ENCODE data around the gene WDR20. TPM values are rescaled to one million over a fixed set of nuclear protein-coding genes. Genes with fewer than 3 reads are reported as not detected.

The WDR20 gene
- total RNA-seq, 1 experiment from 2014 or later, result 25.6 TPM

- ATAC-seq (no peak), DNase-seq (ENCODE audit: low spot score) (no peak)
- ChIA-PET POLR2A (no interaction called here), CTCF (interaction anchor here (1.9 kb wide), 1 partner anchor 94 kb away, joined by 14 read pairs; no protein-coding TSS in a partner anchor)
- Mint-ChIP-seq H3K36me3 (peaks cover 7% of the 10 kb centered on the region), H3K9me3 (no peaks in the 10 kb centered on the region), H3K27ac (peak overlapping the region; percentile 49; the same call in 1 of the 2 replicates), H3K4me1 (peaks cover 28% of the 10 kb centered on the region), H3K27me3 (ENCODE audit: low read depth) (no peaks in the 10 kb centered on the region), H3K4me3 (no peak overlapping the region)
- TF ChIP-seq GABPB1 (CRISPR knock-in tag; IDR thresholded peaks at IDR 0.05) (no peak), ZSCAN18 (CRISPR knock-in tag; IDR thresholded peaks at IDR 0.05) (no peak), KAT7 (CRISPR knock-in tag; IDR thresholded peaks at IDR 0.05; ENCODE audit: borderline replicate concordance) (no peak), SP1 (CRISPR knock-in tag; conservative IDR thresholded peaks at IDR 0.05) (no peak), ZNF425 (CRISPR knock-in tag; conservative IDR thresholded peaks at IDR 0.05) (no peak), NFYB (CRISPR knock-in tag; conservative IDR thresholded peaks at IDR 0.05; ENCODE audit: low read depth) (no peak), CTCF (IDR thresholded peaks at IDR 0.05) (no peak), MLX (CRISPR knock-in tag; IDR thresholded peaks at IDR 0.05) (no peak), TP53 (CRISPR knock-in tag; IDR thresholded peaks at IDR 0.05) (no peak), ATF3 (CRISPR knock-in tag; conservative IDR thresholded peaks at IDR 0.05) (no peak), E2F1 (CRISPR knock-in tag; IDR thresholded peaks at IDR 0.05) (no peak), GRHL2 (CRISPR knock-in tag; IDR thresholded peaks at IDR 0.05; ENCODE audit: insufficient replicate concordance, severe bottlenecking) (no peak), ZNF281 (CRISPR knock-in tag; IDR thresholded peaks at IDR 0.05) (no peak), E2F5 (CRISPR knock-in tag; IDR thresholded peaks at IDR 0.05) (no peak), JAZF1 (CRISPR knock-in tag; IDR thresholded peaks at IDR 0.05) (no peak)
Observed at GRCh38 chr14:102220031-102220430, 80.3 kb downstream of the WDR20 start.

Data from WTC11 (cell line).